Epidermal melanocyte (primary cell): ENCODE results near the gene SETD7.

ENCODE experiments used
- DNase-seq: peaks from one replicate; pipeline ENCODE4 v3.0.0; 2011; ENCODE audit warnings: low spot score; ENCODE audit not compliant: insufficient read length

Gene SETD7

DNA sequence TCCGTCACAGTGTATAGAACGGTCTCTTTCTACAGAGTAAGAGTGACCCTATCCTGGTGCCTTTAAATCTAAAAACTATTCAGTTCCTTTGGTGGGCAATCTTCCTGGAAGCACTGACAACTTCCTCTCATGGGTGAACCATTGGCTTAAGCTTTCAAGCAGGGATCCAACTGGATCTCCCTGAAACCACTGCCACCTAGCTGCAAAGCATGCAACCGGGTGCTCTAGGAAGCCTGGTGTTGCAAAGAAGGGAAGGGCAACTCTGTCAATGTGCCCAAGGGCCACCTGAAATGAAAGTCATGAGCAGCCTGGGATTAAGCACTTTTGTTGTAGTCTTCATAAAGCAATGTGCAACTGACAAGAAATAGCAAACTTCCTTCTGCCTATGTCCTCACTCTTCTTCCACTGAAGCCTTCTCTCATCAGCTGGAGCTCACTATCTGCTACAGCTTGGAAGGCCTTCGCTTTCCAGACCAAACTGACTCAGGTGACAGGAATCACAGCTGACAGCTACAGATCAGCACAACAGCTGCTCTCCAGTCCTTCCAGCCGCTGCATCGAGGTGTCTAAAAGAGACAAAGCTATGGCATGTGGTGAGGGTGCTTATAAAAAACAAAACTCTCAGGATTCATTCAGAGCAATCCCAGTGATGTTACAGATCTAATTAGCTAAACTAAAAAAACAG is 46.1 kb downstream of the SETD7 start:
- no peak for DNase-seq

DNA sequence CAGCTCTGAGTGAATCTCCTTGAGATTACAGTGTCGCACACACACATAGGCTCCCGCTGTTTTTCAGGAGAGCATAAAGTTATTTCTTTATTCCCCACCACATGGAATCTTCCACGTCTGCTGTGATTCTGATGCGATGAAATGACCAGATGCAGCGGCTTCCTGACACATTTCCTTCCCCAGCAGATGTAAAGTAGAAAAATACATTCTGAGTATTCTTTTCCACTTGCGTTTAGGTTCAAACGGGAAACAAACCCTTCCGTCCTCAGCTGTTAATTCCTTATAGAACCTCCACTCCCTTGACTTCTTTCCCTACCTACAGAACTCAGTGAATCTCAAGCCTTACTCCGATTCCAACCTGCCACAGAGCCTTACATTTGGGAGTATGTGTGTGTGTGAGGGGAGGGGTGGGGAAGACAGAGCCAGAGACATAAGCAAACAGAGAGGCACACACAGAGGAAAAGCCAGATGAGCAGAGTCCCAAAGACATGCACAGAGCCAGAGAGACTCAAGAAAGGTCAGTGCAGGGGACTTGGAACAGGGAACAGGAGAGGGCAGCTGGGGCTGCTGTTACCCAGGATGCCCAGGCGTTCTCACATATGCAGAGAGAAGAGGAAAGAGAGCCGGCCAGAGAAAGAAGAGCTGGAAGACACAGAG is 47.3 kb downstream of the SETD7 start:
- no peak for DNase-seq

DNA sequence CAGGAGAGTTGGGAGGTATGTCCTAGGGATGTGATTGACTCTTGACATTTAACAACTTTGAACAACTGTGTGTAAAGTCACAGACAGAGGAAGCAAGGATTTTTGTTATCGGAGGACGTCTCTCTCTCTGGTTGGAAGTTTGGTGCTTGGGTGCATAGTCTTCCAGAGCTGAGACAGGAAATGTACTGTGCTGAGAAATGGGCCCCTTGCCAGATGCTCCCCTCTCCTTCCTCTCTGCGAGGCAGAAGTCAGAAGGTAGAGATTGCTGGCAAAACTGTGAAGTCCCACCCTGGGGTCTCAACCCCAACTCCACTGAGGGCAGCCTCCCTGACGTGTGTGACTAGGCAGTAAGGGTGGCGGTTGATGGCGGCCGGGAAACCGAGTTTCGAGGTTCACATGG is 49.2 kb downstream of the SETD7 start:
- no peak for DNase-seq

GRCh38 chr4:139503622-139504166 is 52.3 kb downstream of the SETD7 start:
- no peak for DNase-seq

DNA sequence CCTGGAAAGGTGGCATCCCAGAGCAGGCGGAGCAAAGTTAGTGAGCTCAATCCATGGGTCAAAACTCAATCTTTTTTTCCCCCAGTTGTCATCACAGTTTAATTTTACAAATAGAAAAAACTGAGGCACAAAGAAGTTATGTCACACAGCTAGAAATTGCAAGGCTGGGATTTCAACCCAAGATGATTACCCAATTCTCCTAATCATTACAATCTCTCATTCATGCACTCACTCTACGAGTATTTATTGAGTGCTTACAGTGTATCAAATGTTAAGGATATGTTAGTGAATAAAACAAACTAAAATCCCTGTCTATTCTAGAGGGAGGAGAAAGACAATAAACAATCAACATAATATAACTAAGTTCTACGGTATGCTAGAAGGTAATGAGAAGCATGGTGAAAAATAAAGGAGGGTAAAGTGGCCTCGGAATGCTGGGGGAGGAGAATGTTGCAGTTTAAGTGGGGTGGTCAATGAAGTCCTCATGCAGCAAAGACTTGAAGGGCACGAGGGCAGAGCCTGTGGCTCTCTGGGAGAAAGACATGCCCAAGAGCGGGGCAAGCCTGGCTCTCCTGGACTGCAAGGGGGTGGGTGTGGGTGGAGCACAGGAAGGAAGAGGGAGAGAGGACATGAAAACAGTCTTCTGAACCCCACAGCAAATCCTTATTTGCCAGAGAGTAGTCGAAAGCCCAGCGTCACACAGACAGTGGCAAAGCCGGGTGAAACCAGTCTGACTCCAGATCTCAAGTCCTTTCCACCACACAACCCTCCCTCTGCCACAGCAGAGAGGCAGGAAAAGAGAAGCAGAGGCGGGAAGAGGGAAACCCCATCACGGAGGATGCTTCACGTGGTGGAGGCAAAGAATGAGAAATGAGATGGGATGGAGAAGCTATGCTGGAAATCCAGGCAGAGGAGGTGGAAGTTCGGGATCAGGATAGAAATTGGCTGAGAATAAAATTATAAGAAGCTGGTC is 53.8 kb downstream of the SETD7 start:
- no peak for DNase-seq

- no peak for DNase-seq
These were observed 54.5 kb downstream of the SETD7 start for GRCh38 chr4:139501527-139501926.

- no peak for DNase-seq
These were observed 54.9 kb downstream of the SETD7 start for GRCh38 chr4:139501117-139501516.

DNA sequence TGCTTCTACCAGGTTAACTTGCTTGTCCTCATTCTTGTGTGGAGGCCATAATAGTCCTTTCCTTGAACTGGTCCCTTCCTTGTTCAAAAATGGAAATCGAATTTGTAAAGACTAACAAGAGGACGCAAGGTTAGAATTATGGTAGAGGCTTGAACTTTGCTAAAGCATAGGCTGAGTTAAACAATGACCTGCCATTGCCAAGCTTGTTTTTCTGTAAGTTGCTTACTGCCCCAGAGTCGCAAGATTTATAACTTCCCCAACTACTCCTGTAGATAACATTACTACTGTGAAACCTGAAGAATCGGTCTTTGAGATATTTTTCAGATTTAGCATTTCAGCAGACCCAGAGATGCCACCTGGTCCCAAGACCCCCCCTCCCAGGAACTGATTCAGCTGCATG is 56.8 kb downstream of the SETD7 start:
- DNase-seq: no peak

GRCh38 chr4:139493176-139493575 is 62.8 kb downstream of the SETD7 start:
- no peak for DNase-seq

GRCh38 chr4:139492429-139492828 is 63.6 kb downstream of the SETD7 start:
- no peak for DNase-seq

GRCh38 chr4:139489638-139490037 is 66.4 kb downstream of the SETD7 start:
- no peak for DNase-seq

GRCh38 chr4:139488442-139488841 is 67.6 kb downstream of the SETD7 start:
- no peak for DNase-seq

GRCh38 chr4:139484783-139485311 is 71.2 kb downstream of the SETD7 start:
- DNase-seq: no peak

DNA sequence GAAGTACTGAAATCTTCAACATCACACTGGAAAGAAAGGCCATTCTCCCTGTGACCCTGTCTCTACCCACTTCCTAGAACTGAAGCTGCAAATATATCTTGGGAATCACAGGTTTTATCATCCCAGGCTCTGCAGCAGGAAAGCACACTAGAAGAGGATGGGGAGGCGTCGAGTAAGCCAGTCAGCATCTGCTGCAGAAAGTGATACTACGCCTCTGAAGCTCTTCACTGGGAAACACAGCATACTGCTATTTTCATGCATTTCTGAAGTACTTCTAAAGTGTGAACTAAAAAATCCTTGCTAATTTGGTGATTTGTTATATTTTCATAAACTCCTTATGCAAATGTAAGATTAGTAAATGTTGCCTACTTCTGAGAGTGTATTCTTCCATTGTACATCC is 73.0 kb downstream of the SETD7 start:
- no peak for DNase-seq

DNA sequence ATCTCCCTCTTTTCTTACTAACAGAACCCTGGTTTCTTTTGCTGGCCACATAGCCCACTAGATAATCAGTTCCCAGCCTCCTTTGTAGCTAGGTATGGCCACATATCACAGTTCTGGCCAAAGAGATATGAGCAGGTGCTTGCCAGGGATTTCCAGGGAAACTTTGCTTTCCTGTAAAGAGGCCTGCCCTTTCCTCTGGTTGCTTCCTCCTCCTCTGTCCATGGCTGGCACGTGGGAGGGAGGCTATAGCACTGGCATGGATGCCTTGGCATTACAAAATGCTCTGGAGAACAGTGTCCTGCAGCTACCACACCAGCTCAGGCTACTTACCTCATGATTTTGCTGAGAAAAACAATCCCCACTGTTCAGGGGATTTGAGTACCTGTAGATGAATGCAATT is 74.6 kb downstream of the SETD7 start:
- DNase-seq: no peak

DNA sequence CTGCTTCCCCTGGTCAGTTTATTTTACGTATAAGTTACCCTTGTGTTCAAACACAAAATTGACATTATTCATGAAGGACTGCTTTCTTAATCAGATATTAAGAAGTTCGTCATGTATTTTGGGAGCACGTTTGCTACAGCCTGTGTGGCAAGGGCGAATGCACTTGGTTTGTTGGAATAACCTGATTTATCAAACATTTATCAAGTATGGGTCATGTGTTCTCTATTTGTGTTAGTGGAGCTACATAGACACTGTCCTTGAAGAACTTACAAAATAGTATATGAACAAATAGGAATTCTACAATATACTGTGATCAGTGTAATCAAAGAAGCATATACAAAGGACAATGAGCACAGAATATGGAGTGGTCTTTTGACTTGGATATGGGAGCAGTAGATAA is 79.7 kb downstream of the SETD7 start:
- no peak for DNase-seq

DNA sequence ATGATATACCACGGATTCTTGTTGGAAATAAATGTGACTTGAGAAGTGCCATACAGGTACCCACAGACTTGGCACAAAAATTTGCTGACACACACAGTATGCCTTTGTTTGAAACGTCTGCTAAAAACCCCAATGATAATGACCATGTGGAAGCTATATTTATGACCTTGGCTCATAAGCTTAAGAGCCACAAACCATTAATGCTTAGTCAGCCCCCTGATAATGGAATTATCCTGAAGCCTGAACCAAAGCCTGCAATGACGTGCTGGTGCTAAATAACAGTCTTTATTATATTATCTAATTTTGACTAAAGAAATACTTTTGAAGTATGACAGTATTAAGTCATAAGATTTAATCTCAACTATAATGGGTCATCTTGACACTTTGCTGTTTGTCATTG is 83.2 kb downstream of the SETD7 start:
- no peak for DNase-seq

- no peak for DNase-seq
These were observed 84.9 kb downstream of the SETD7 start for GRCh38 chr4:139470997-139471665.

- DNase-seq: no peak
These were observed 85.7 kb downstream of the SETD7 start for GRCh38 chr4:139470295-139470694.

DNA sequence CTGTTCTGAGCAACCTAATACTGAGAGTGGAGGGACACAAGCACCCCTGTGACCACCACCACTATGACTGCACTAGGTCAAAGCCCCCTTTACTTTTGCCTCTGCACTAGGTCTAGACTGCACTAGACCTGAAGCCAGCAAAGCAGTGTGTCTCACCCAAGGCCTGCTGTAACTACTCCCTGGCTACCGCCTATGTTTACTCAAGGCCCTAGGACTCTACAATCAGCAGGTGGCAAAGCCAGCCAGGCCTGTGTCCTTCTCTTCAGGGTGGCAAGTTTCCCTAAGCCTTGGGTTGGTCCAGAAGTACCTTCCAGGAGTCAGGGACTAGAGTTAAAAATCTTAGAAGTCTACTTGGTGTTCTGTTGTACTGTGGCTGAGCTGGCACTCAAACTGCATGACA is 86.2 kb downstream of the SETD7 start:
- DNase-seq: no peak

- DNase-seq: no peak
These were observed 86.8 kb downstream of the SETD7 start for GRCh38 chr4:139469216-139469615.
